HG03060 (cell line): ENCODE results near the gene PRDM16.

Source experiments
- ATAC-seq: cut with Tn5 transposase; IDR thresholded peaks from one replicate; pipeline ENCODE4 v1.9.1; 2021; ENCODE audit warnings: low read depth, moderate number of reproducible peaks; ENCODE audit not compliant: unreplicated experiment

PRDM16 gene

DNA sequence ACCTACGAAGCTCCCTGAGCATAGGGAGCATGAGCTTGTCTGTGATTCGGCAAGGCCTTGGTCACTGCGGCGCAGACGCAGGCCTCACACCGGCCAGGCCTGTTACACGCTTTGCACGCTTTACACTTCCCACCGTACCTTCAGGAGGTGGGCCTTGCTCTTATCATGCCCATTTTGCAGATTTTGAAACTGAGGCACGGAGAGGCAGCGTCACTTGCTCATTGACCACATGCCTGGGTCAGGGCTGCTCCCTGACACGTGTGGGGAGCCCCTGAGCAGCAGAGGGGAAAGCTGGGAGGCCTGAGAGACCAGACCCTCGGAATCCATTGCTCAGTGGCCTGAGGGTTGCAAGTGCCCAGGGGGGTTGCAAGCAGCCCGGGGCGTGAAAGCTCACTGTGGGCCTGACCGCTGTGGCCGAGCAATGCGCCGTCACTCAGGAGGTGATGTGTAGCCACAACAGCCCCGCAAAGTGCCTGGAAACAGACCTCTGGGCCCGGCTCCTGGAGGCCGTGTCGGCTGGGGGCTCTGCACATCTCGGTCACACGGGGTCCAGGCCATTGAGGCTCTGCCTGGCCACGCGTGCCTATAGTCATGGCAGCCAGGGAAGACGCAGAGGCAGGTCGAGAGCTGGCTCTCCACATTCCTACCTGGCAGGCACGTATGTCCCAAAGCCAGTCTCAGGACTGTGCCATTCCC is 392.4 kb downstream of the PRDM16 start:
- ATAC-seq: no peak

GRCh38 chr1:3461934-3462275 is 392.9 kb downstream of the PRDM16 start:
- no peak for ATAC-seq

- ATAC-seq: no peak
Observed at GRCh38 chr1:3462356-3463012, 393.5 kb downstream of the PRDM16 start.

DNA sequence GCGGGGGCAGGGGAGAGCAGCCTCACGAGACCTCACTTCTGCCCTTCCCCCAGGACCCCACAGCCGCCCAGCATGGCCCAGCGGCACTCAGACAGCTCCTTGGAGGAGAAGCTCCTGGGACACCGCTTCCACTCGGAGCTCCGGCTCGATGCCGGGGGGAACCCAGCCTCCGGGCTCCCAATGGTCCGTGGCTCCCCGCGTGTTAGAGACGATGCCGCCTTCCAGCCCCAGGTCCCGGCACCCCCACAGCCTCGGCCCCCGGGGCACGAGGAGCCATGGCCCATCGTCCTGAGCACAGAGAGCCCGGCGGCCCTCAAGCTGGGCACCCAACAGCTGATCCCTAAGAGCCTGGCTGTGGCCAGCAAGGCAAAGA is 394.0 kb downstream of the PRDM16 start:
- no peak for ATAC-seq

DNA sequence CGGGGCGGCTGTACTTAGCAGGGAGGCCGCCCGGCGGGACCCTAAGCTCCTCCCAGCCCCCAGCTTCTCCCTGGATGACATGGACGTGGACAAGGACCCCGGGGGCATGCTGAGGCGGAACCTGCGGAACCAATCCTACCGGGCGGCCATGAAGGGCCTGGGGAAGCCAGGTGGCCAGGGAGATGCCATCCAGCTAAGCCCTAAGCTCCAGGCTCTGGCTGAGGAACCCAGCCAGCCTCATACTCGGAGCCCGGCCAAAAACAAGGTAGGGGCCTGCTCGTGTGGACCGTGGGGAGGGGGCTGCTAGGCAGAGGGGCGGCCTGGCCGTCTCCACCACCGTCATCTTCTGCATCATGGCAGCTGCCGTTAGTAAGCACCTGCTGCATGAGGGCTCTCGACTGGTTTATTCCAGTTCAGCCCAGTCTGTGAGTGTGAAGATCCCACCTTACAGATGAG is 394.4 kb downstream of the PRDM16 start:
- no peak for ATAC-seq

GRCh38 chr1:3463891-3464648 is 395.1 kb downstream of the PRDM16 start:
- no peak for ATAC-seq

DNA sequence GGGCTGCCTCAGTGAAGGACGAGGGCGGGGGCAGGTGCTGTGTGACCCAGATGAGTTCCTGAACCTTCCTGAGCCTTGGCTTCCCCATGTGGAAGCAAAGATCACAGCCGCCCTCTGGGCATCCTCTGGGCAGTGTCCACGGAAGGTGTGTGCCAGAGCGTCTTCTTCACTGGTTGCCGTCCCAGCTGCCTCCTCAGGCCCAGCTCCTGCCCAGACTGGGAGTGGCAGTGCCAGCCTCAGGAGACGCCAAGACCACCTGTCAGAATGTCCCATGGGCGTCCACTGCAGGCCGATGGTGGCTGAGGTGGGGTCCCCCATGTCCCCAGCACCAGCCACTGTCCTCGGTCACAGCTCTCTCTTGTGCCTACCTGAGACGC is 395.6 kb downstream of the PRDM16 start:
- no peak for ATAC-seq

- ATAC-seq: no peak
Observed at GRCh38 chr1:3465091-3465934, 396.3 kb downstream of the PRDM16 start.

GRCh38 chr1:3465935-3466321 is 396.9 kb downstream of the PRDM16 start:
- no peak for ATAC-seq

DNA sequence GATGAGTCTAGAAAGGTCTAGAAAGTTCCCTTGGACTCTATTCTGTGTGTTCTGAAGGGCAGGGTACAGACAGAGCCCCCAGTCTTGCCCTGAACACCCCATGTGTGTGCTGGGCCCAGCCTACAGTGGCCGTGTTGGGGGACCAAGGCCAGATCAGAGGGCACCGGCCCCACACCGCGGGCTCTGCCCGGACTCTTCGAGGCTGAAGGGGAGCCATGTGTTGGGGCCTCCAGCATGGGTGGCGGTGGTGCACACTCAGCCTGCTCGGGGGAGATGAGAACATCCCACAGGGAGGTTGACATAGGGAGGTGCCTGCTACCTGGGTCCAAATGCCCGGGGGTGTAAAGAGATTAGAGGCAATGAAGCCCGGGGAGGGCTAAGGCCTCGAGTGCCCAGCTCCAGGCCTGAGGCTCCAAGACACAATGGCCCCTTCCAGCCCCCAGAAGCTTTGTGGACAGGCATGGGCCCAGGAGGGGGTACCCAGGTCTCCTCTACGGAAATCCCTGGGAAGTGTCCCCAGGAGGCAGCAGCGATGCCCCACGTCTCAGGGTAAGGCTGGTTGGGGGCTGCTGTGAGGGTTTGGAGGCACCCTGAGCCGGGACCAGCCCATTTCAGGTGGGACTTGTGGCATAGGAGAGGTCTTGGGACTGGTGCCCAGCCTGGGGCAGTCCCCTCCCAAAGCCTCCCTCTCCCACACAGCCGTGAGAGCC is 397.5 kb downstream of the PRDM16 start:
- ATAC-seq: no peak

DNA sequence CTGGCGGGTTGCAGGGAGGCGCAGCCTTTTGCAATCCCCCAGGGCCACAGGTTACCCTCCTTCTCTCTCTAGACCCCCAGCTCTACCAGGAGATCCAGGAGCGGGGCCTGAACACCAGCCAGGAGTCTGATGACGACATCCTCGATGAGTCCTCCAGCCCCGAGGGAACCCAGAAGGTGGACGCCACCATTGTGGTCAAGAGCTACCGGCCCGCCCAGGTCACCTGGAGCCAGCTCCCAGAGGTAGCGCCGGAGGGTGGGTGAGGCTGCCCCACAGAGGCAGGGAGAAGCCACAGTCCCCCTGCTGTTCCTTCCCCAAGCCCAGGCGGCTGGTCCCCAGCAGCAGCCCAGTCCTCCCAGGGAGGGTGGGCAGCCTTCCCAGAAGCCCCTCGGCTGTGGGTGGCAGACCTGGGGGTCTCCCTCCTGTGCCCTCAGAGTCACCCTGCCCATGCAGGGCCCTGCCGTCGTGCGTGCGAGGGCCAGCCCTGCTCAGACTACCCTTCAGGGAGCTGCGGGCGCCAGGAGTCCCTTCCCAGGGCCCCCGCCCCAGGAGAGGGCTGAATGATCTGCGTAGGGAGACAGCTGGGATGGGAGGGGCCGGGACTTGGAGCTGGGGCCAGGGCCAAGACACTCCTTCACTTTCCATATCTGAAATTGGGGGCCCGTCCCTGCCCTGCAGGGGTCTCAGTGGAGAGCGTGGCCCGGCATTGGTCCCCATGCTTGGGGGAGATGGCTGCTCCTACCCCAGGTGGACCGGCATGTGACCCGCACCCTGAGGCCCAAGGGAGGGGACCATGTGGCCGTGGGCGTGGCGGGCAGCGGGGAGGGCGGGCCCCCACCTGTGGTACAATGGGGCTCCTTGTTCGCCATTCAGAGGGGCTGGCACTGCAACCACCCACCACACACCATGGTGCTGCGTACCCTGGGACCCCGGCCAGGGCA is 398.4 kb downstream of the PRDM16 start:
- no peak for ATAC-seq

- no peak for ATAC-seq
Observed at GRCh38 chr1:3468236-3469103, 399.5 kb downstream of the PRDM16 start.

DNA sequence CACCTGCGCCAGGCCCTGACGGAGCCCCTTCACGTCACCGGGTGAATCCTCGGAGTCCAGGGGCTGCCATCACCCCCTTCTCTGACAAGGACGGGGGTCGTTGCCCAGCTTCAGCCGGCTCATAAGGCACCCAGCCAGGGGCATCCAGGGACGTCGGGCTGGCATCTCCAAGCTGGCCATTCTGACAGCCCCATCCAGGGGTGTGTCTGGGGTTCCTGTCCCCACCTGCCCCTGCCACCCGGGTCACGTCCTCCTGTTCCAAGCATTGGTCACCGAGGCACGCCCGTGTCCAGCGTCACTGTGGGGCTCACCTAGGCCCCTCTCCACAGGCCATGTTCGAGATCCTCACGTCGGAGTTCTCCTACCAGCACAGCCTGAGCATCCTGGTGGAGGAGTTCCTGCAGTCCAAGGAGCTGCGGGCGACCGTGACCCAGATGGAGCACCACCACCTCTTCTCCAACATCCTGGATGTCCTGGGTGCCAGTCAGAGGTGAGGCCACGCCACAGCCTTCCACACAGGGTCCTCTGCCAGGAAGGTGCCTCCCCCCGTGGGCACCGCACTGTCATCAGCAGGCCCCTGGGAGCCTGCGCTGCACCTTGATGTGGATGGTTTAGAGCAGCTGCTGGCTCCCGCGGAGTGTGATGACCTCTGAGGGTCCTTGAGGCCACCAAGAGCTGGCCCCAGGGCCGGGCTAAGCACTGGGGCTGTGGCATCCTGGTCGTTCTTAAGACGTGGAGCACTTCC is 400.3 kb downstream of the PRDM16 start:
- no peak for ATAC-seq

DNA sequence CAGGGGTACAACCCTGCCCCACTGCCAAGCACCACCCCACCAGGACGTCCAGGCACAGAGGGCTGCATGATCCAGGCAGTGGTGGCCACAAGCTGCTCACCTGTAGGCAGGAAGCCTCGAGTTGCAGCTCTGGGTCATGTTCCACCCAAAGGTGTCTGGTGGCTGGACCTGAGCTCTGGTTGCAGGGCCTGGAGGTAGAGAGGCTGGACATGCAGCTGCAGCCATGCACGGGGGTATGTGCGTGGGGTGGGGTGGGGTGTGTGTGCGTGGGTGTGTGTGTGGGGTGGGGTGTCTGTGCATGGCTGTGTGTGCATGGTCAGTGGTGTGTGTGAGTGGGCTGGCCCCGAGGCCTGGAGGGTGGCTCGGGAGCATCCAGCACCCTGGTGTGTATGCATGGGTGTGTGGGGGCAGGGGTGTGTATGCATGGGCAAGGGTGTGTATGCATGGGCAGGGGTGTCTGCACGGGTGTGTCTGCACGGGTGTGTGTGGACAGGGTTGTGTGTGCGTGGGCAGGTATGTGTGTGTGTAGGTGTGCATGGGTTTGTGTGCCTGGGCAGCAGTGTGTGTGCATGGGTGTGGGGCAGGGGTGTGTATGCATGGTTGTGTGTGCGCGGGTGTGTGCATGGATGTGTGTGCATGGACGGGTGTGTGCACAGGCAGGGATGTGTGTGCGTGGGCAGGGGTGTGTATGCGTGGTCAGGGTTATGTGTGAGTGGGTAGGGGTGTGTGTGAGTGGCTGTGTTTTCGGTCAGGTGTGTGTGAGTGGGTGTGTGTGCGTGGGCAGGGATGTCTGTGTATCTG is 401.0 kb downstream of the PRDM16 start:
- no peak for ATAC-seq

GRCh38 chr1:3470650-3471355 is 401.8 kb downstream of the PRDM16 start:
- ATAC-seq: no peak
